Vagina (tissue), 2 donors: ENCODE data around the gene OR52K1. TPM values are rescaled to one million over a fixed set of nuclear protein-coding genes. Genes with fewer than 3 reads are reported as not detected.

Source experiments
- DNase-seq, 2 donors: peaks; one replicate each; pipeline ENCODE4 v3.0.0-alpha.2; 2017; ENCODE audit errors: extremely low spot score in 2 of 2
- H3K27ac ChIP-seq: fragments of 200-600 bp; sonication (generic); one replicate; pipeline ENCODE4 v1.5.1; 2019
- H3K27me3 ChIP-seq: fragments of 200-600 bp; sonication (generic); one replicate; pipeline ENCODE4 v1.5.1; 2019
- H3K36me3 ChIP-seq, 2 donors: fragments of 200-600 bp; sonication (generic); one replicate each; pipeline ENCODE4 v1.5.1; 2017 to 2019
- H3K4me1 ChIP-seq: fragments of 200-600 bp; sonication (generic); one replicate; pipeline ENCODE4 v1.5.1; 2019
- H3K4me3 ChIP-seq, 2 donors: fragments of 200-600 bp; sonication (generic); 1 replicate in 1 of 2; 2 replicates in 1 of 2; pipeline ENCODE4 v1.5.1; 2016 to 2019
- H3K9me3 ChIP-seq: fragments of 200-600 bp; sonication (generic); one replicate; pipeline ENCODE4 v1.5.1; 2019
- POLR2A ChIP-seq, 2 donors: fragments of 450-650 bp; IDR thresholded peaks; one replicate each; pipeline ENCODE4 v1.6.1; 2017; ENCODE audit warnings: antibody characterized with exemption in 2 of 2, mild to moderate bottlenecking in 2 of 2, moderate library complexity in 2 of 2
- POLR2AphosphoS5 ChIP-seq, 2 donors: sonication (generic); formaldehyde crosslinking; IDR thresholded peaks; one replicate each; pipeline ENCODE4 v1.9.0; 2017; ENCODE audit warnings: antibody characterized with exemption in 2 of 2, mild to moderate bottlenecking in 2 of 2, low read depth in 1 of 2; ENCODE audit not compliant: insufficient read depth in 1 of 2
- intact Hi-C: fragments of 100-400 bp; cut with DNase I; formaldehyde crosslinking; loops from one replicate; pipeline ENCODE4 v1.15.1; 2023
- total RNA-seq: library from RNA; depleted of rRNA; stranded (reverse); fragments of >200 nt; gene quantifications from one replicate; pipeline ENCODE4 v1.2.3, GENCODE V29; 2016
- TF ChIP-seq, protein P1 (sequence below), 3 experiments: fragments of 450-650 bp in 2 of 3; fragments of 200-600 bp in 1 of 3; sonication (generic) in 1 of 3; IDR thresholded peaks; one replicate each; pipeline ENCODE4 v1.5.1; 2017 to 2019; ENCODE audit warnings: antibody characterized with exemption in 3 of 3, mild to moderate bottlenecking in 2 of 3, moderate library complexity in 2 of 3

The OR52K1 gene
- total RNA-seq, 1 donor from 2014 or later: not detected

DNA sequence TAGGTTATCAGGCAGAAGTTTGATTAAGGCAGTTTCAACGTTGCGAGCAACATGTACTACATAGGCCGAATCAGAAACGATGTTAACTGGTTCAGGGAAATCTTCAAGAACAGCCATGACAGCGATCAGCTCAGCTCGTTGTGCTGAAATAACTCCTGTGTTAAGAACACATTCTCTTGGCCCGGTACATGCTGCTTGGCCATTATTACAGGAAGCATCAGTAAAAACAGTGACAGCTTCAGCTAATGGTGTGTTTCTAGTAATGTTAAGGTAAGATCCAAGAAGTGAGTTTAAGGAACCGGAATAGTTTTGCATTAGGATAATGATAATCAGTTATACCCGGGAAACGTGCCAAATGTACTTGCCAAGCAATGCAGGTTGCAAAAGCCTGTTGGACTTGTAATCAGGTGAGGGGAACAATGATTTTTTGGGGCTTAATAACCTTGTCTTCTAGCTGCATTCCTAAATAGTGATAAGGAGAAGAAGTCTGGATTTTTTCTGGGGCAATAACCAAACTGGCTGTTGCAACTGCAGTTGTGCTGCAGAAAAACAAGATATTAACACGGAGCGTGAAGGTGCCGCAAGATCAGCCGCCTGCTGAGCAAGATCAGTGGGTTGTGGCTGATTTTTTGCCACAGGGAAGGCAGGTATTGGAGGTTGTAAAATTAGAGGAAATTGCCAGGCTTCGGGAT is 14.3 kb downstream of the OR52K1 start:
- Histone ChIP-seq H3K9me3 (no peaks in the 10 kb centered on the region), H3K27ac (no peak overlapping the region), H3K27me3 (no peaks in the 10 kb centered on the region), H3K4me1 (peaks cover 4% of the 10 kb centered on the region), H3K4me3 (no peak overlapping the region), H3K36me3 (no peaks in the 10 kb centered on the region)
- TF ChIP-seq, protein P1, sequence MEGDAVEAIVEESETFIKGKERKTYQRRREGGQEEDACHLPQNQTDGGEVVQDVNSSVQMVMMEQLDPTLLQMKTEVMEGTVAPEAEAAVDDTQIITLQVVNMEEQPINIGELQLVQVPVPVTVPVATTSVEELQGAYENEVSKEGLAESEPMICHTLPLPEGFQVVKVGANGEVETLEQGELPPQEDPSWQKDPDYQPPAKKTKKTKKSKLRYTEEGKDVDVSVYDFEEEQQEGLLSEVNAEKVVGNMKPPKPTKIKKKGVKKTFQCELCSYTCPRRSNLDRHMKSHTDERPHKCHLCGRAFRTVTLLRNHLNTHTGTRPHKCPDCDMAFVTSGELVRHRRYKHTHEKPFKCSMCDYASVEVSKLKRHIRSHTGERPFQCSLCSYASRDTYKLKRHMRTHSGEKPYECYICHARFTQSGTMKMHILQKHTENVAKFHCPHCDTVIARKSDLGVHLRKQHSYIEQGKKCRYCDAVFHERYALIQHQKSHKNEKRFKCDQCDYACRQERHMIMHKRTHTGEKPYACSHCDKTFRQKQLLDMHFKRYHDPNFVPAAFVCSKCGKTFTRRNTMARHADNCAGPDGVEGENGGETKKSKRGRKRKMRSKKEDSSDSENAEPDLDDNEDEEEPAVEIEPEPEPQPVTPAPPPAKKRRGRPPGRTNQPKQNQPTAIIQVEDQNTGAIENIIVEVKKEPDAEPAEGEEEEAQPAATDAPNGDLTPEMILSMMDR (IDR thresholded peaks at IDR 0.05): no peak
- TF ChIP-seq POLR2AphosphoS5 (IDR thresholded peaks at IDR 0.05; ENCODE audit: insufficient read depth in 1 of 2, low read depth in 1 of 2): no peak
- TF ChIP-seq POLR2A (IDR thresholded peaks at IDR 0.05): no peak
- DNase-seq: no peak
- intact Hi-C loops: no loop called here

DNA sequence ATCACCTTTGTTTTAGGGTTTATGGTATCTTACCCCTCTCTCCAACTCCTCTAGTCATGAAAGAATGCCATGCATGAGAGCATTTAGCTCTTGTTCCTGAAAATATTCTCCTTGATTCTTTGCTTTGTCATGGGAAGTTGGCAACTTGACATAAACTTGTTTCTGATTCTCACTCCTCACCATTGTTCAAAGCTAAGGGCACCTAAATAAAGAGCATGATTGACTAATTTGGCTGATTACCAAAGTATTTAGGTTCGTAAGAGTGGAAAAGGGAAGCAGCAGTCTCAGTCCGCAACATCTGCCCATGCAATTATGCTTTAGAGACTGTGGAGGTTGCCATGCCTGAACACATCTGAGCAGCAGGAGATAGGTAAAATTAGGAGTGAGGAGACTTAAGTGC is 26.4 kb downstream of the OR52K1 start:
- Histone ChIP-seq H3K27ac (no peak overlapping the region), H3K27me3 (no peaks in the 10 kb centered on the region), H3K9me3 (no peaks in the 10 kb centered on the region), H3K4me1 (no peaks in the 10 kb centered on the region), H3K36me3 (no peaks in the 10 kb centered on the region), H3K4me3 (no peak overlapping the region)
- no peak for DNase-seq
- TF ChIP-seq POLR2AphosphoS5 (IDR thresholded peaks at IDR 0.05; ENCODE audit: insufficient read depth in 1 of 2, low read depth in 1 of 2) (no peak), POLR2A (IDR thresholded peaks at IDR 0.05) (no peak)
- TF ChIP-seq, protein P1 (IDR thresholded peaks at IDR 0.05): no peak
- intact Hi-C loops: no loop called here

DNA sequence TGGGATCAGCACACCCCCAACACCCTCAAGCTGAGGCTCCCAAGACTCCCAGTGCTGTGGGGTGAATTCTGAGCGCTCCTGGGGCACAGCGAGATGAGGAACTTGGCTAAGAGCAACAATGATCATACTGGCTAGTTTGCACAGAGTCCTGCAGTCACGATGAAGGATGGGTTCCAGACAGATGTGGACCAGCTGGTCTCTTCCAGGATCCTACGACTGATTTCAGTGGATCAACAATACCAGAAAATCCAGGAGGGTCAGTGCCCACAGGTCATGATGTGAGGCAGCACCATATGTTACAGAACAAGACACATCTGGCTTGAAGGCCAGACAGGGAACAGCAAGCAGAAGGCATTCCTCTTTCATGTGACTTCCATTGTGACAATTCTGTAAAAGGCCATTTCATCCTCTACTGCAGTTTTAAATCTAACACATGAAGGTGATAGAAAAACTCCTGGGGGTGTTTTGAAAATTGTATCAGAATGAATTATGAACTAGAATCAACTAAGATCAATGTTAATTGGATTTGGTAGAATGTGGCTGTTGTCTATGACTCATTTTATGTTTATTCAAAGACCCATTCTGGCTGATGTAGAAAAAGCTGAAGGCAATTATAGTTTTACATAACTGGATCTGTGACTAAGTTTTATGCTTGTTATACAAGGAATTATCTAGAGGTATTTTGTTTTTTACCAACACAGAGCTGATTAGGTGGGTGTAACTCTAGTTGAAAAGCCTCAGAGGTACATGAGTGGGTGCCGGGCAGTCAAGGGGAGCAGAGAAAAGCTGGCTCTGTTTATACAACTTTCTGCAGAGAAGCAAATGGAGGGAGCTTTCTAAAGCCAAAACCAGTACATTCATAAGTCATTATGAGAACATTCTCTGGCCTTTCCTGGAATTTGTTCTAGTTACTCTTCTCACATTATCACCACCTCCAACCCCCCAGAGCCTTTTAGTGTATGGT is 29.1 kb downstream of the OR52K1 start:
- H3K36me3 ChIP-seq: no peaks in the 10 kb centered on the region
- H3K4me1 ChIP-seq: no peaks in the 10 kb centered on the region
- H3K4me3 ChIP-seq: no peak overlapping the region
- H3K9me3 ChIP-seq: no peaks in the 10 kb centered on the region
- TF ChIP-seq POLR2AphosphoS5 (IDR thresholded peaks at IDR 0.05; ENCODE audit: insufficient read depth in 1 of 2, low read depth in 1 of 2) (no peak), POLR2A (IDR thresholded peaks at IDR 0.05) (no peak)
- TF ChIP-seq, protein P1 (IDR thresholded peaks at IDR 0.05): no peak
- intact Hi-C loops: no loop called here
- no peak for DNase-seq
- no peaks in the 10 kb centered on the region for H3K27me3 ChIP-seq
- peak overlapping the region; percentile 29 for H3K27ac ChIP-seq

DNA sequence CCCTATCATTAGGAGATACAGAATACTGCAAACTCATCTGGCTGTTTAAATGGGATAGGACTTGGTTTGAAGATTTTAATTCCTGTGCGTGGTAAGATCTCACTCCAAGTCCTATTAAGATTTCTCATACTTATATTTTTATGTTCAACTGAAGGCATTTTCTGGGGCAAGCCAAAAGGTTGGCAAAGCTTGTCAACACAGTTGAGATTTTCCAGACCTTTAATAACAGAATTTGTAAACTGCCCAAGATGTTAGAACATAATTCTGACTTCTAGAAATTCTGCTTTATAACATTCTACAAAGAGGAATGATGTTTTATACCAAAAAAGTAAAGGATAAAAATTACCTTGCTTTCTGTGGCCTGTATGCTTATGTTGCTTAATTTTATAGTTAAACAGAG is 31.8 kb downstream of the OR52K1 start:
- Histone ChIP-seq H3K4me1 (no peaks in the 10 kb centered on the region), H3K9me3 (no peaks in the 10 kb centered on the region), H3K27ac (no peak overlapping the region), H3K27me3 (no peaks in the 10 kb centered on the region), H3K36me3 (no peaks in the 10 kb centered on the region), H3K4me3 (no peak overlapping the region)
- TF ChIP-seq, protein P1 (IDR thresholded peaks at IDR 0.05): no peak
- no peak for TF ChIP-seq POLR2AphosphoS5 (IDR thresholded peaks at IDR 0.05; ENCODE audit: insufficient read depth in 1 of 2, low read depth in 1 of 2)
- no peak for TF ChIP-seq POLR2A (IDR thresholded peaks at IDR 0.05)
- no peak for DNase-seq
- intact Hi-C loops: no loop called here
